Pulmonary artery endothelial cell (primary cell): ENCODE results near the gene SIRPA. TPM values are rescaled to one million over a fixed set of nuclear protein-coding genes. Genes with fewer than 3 reads are reported as not detected.

Experiments
- DNase-seq: peaks from one replicate; pipeline ENCODE4 v3.0.0-alpha.2; 2011; ENCODE audit warnings: low read depth, low spot score
- total RNA-seq: library from RNA; depleted of rRNA; stranded (reverse); fragments of >200 nt; gene quantifications from 2 replicates; pipeline ENCODE4 v1.2.3, GENCODE V29; 2014

Gene SIRPA
- total RNA-seq, result 14.5 and 25.3 TPM in 2 replicates

- DNase-seq, result no peak
These were observed at the start of gene SIRPA for GRCh38 chr20:1894951-1895673. SIRPA (plus strand) TSS chr20:1895407; CDS start chr20:1895448, 41 bp downstream.

- no peak for DNase-seq
These were observed 49.5 kb upstream of the SIRPA start for GRCh38 chr20:1845701-1846100.

GRCh38 chr20:1846341-1846740 lies 48.9 kb upstream of the SIRPA start:
- no peak for DNase-seq

DNA sequence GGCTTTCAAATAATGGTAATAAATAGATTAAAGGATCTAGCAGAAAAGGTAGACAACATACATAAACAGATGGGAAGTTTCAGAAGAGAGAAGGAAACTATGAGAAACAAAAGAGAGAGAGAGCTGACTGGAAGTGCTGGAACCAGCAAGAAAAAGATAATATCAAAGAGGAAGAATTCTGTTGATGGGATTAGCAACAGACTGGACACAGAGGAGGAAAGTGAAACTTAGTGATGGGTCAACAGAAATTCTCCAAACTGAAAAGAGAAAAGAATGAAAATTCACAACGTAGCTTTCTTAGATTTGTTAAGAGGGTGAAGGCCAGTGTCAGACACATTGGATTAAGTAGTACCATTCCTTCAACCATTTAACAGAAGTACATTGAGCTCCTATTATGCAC lies 48.3 kb upstream of the SIRPA start:
- no peak for DNase-seq

GRCh38 chr20:1847780-1848179 lies 47.4 kb upstream of the SIRPA start:
- no peak for DNase-seq

DNA sequence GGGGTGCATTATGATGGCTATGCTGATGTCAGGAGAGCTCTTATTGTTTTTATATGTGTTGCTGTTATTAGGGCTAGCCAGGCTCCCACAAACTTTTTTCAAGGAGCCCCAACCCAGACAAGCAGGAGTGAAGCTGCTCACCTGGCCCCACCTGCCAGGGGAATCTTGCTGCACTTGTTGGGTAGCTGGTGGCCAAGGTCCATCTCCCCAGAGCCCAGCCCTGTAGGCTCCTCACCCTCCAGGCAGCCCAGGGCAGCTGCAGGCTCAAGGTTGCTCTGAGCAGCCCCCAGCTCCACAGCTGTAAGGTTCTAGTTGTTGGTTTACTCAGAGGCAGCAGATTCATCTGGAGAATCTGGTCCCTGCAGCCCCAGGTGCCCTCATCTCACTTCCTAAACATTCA lies 46.8 kb upstream of the SIRPA start:
- DNase-seq, result no peak

DNA sequence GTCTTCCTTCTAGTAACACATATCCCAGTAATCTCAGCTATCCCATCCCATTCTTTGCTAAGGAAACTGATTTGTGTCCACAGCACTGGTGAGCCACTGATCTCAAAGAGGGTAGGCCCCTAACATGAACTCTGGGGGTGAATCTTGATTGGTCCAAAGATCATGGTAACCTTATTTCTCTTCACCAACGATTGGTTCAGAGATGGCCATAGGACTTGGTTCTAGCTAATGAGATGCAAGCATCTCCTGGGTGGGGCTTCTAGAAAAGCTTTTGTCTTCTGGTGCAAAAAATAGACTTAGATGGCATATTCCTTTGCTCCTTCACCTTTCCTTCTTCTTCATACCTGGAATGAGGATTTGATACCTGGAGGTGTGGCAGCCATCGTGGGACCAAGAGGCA lies 43.8 kb upstream of the SIRPA start:
- DNase-seq, result no peak

- DNase-seq, result no peak
These were observed 41.7 kb upstream of the SIRPA start for GRCh38 chr20:1853473-1853872.

GRCh38 chr20:1854246-1854645 lies 41.0 kb upstream of the SIRPA start:
- no peak for DNase-seq

DNA sequence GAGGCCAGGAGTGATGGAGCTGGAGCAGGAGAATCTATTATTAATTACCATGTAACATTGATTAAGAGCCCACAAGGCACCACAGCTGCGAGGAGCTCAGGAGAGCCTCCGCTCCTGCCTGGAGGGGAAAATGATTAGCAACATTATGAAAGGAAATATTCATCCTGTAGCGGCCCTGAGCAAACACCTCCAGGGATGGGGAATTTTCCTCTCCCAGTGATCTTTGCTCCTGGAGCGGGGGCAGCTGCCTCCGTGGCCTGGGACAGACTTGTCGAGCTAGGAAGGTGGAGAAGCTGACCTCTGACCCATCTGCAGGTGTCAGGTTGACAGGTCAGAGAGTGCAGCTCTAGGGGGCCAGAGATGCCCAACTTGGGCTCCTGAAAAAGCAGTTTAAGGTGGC lies 40.1 kb upstream of the SIRPA start:
- DNase-seq, result no peak

DNA sequence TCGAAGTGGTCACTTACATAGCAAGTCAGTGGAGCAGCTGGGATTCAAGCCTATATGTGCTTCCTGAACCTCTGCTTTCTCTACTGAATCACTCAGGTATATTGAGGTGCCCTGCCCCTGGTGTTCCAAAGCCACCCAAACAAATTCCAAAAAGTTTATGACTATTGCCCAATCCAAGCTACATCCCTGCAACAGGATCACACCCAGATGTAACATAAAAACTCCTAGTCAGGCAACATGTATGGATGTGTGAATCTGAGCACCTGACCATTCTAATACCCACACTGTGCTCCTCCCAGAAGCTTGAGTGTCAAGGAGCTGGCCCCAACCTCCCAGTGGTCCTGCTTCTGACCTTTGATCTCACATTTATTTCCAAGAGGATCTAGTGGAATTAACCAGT lies 39.5 kb upstream of the SIRPA start:
- no peak for DNase-seq

GRCh38 chr20:1856424-1856823 lies 38.8 kb upstream of the SIRPA start:
- DNase-seq, result no peak

DNA sequence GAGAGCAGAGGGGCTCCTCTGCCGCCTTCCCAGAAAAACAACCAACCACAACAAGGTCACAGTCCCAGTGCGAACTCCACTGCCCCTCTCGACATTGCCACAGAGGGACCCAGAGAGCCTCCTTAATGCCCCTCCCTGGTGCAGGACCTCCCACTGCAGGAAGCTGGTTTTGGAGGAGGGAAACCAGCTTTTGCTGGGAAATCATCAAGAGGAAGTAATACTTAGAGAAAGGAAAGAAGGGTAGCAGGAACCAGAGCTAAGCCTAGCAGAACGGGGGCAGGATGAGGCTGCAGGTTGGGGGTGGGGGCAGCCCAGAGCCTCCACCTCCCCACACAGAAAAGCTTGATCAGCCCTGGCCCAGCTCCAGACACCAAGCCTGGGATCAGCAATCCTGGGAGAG lies 37.7 kb upstream of the SIRPA start:
- no peak for DNase-seq

GRCh38 chr20:1858871-1859270 lies 36.3 kb upstream of the SIRPA start:
- DNase-seq, result no peak

GRCh38 chr20:1860446-1860845 lies 34.8 kb upstream of the SIRPA start:
- DNase-seq, result no peak

DNA sequence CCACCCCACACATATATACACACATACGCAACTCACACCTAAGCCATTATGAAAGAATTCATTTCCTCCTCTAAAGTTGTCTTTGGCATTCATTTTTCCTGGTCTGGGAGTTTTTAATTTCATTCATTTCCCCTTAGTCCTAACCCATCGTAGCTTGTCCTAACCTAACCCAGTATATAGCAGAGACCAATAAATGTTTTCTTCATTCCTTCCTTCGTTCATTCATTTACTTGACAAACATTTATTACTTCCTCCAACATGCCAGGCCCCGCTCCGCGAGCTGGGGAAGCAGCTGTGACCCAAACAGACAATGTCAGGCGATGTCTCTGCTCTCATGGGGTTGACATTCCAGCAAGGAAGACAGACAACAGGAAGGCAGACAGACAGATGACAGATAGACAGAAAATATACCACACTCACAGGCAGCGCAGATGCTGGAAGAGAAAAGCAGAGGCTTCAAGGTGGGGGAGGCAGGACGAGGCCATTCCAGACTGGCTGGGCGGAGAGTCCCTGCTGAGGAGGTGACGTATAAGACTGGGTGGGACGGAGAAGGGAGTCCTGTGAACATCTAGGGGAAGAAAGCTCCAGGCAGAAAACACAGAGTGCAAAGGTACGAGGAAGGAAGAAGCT lies 33.7 kb upstream of the SIRPA start:
- no peak for DNase-seq

GRCh38 chr20:1861996-1862662 lies 33.1 kb upstream of the SIRPA start:
- DNase-seq, result no peak

DNA sequence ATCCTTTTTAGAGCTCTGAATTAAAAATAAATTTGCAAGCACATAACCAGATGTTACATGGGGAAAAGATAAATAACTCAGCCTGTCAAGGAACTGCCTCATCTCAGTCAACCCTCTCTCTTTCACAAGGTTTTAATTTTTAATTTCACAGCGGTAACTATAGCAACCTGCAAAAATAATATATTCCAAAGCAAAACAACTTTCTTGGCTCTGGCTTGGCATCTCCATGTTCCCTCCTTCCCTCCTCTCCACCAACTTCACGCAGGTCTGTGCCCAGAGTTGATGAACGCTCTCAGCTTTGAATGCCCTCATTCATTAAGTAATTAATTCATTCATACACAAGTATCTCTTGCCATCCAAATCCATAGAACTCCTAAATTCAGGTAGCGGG lies 32.5 kb upstream of the SIRPA start:
- DNase-seq, result no peak

GRCh38 chr20:1863296-1863695 lies 31.9 kb upstream of the SIRPA start:
- DNase-seq, result no peak

DNA sequence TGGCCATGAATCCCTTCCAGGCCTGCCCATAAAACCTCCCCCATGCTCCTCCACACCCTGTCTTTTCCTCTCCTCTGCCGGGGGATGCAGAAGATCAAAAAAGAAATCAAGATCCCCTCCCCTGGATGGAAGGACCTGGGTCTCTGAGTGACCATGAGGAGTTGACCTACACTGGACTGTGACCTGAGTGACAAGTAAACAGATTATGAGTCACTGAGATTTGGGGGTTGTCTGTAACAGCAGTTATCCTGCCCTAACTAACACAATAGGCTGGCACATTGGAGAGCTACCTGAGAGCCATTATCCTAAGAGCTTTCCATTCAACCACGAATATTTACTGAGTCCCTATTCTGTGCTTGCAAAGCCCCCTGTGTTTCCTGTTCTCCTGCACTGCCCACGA lies 28.4 kb upstream of the SIRPA start:
- no peak for DNase-seq

GRCh38 chr20:1867495-1868260 lies 27.5 kb upstream of the SIRPA start:
- DNase-seq, result no peak

DNA sequence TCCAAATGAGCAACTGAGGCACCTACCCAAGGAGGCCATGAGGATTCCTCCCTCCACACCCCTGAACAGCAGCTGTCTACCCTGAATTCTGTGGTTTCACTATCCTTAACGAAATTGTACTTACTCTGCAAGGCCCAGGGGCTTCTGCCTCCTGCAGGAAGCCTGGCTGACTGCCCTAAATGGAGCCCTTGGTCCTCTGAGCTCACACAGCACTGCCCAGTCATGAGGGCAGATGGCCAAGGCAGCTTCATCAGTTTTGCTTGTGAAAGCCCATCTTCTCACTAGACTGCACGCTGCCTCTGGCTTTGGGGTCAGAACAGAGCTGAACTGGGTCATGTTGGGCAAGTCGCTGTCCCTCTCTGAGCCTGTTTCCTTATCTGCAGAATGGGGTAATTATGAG lies 26.4 kb upstream of the SIRPA start:
- DNase-seq, result no peak
